Panc1 (cell line): ENCODE results near the gene NKX2-4. TPM values are rescaled to one million over a fixed set of nuclear protein-coding genes. Genes with fewer than 3 reads are reported as not detected.

Experiments
- ATAC-seq: fragments of 200-7000 bp; cut with Tn5 transposase; 2 replicates; pipeline ENCODE4 v1.9.1; 2020; ENCODE audit warnings: mild to moderate bottlenecking, moderate library complexity
- BruUV-seq: library from RNA; stranded (reverse); fragments of 400-500 nt; replicated peaks from 2 replicates; lab custom pipeline; 2021; lab: Mats Ljungman, UMichigan
- CTCF ChIA-PET: fragments of 300-600 bp; sonication (Branson Sonifier 250); formaldehyde crosslinking; loops from one replicate; lab custom pipeline; 2022; ENCODE audit warnings: antibody characterized with exemption; lab: Charles Lee
- POLR2A ChIA-PET: fragments of 300-600 bp; sonication (Branson Sonifier 250); formaldehyde crosslinking; loops from one replicate; lab custom pipeline; 2022; ENCODE audit warnings: antibody characterized with exemption; lab: Charles Lee
- DNase-seq: peaks from one replicate; pipeline ENCODE4 v3.0.0-alpha.2; 2010; ENCODE audit warnings: low read depth, low spot score
- H3K27ac ChIP-seq: 2 replicates; pipeline ENCODE4 v1.5.1; 2011; ENCODE audit warnings: mild to moderate bottlenecking, low read length, inconsistent platforms
- H3K27me3 ChIP-seq: fragments of 200-500 bp; sonication (Bioruptor generic); 2 replicates; pipeline ENCODE4 v1.6.0; 2014; ENCODE audit warnings: low read length, inconsistent platforms; ENCODE audit not compliant: control insufficient read depth, insufficient read depth
- H3K36me3 ChIP-seq: fragments of 200-500 bp; sonication (Bioruptor generic); 2 replicates; pipeline ENCODE4 v1.5.1; 2014; ENCODE audit warnings: inconsistent platforms, mild to moderate bottlenecking, low read length, moderate library complexity; ENCODE audit not compliant: control insufficient read depth, insufficient read depth
- H3K4me1 ChIP-seq: 2 replicates; pipeline ENCODE4 v1.5.1; 2011; ENCODE audit warnings: inconsistent platforms, mild to moderate bottlenecking, low read length, moderate library complexity; ENCODE audit not compliant: control insufficient read depth, insufficient read depth
- H3K4me3 ChIP-seq, 2 experiments: 2 replicates each; pipeline ENCODE4 v1.5.1; 2011 to 2012; ENCODE audit warnings: low read depth in 2 of 2, low read length in 2 of 2, mild to moderate bottlenecking in 2 of 2, inconsistent platforms in 1 of 2, moderate library complexity in 1 of 2
- H3K9me3 ChIP-seq: fragments of 200-500 bp; sonication (Bioruptor generic); 2 replicates; pipeline ENCODE4 v1.5.1; 2014; ENCODE audit warnings: low read depth, mild to moderate bottlenecking, inconsistent platforms, low read length, moderate library complexity; ENCODE audit not compliant: control insufficient read depth, insufficient read depth
- POLR2AphosphoS5 ChIP-seq: IDR thresholded peaks from 2 replicates; pipeline ENCODE4 v1.6.1; 2012; ENCODE audit warnings: mild to moderate bottlenecking, low read depth, low read length, moderate library complexity
- REST ChIP-seq, 2 experiments: IDR thresholded peaks; 2 replicates each; pipeline ENCODE4 v1.6.1; 2011 to 2012; ENCODE audit warnings: low read depth in 2 of 2, control low read depth in 1 of 2, low read length in 1 of 2, mild to moderate bottlenecking in 1 of 2, moderate library complexity in 1 of 2; ENCODE audit not compliant: insufficient read depth in 1 of 2
- SIN3A ChIP-seq: IDR thresholded peaks from 2 replicates; pipeline ENCODE4 v1.6.1; 2012; ENCODE audit warnings: low read depth, mild to moderate bottlenecking, low read length, moderate library complexity, borderline replicate concordance; ENCODE audit not compliant: insufficient read depth
- TCF7L2 ChIP-seq: IDR thresholded peaks from 2 replicates; pipeline ENCODE4 v1.6.1; 2011; ENCODE audit warnings: mild to moderate bottlenecking, low read depth, low read length, inconsistent platforms
- in situ Hi-C: cut with HindIII; loops from 2 replicates; pipeline ENCODE4 v1.10.0; 2016; ENCODE audit warnings: low sequenced_read_pairs, low pct_unique_long_range_greater_than_20kb
- intact Hi-C: fragments of 100-400 bp; cut with micrococcal nuclease; formaldehyde crosslinking; loops from one replicate; pipeline ENCODE4 v1.10.0; 2022; ENCODE audit not compliant: unreplicated experiment
- total RNA-seq: library from RNA; stranded (reverse); gene quantifications from one replicate; pipeline ENCODE4 v1.2.1, GENCODE V29; 2021; ENCODE audit not compliant: unreplicated experiment
- TF ChIP-seq, protein P1 (sequence below): fragments of 450-650 bp; IDR thresholded peaks from 2 replicates; pipeline ENCODE4 v1.5.1; 2017; ENCODE audit warnings: mild to moderate bottlenecking

Gene NKX2-4
- total RNA-seq, 1 experiment from 2014 or later, result not detected

DNA sequence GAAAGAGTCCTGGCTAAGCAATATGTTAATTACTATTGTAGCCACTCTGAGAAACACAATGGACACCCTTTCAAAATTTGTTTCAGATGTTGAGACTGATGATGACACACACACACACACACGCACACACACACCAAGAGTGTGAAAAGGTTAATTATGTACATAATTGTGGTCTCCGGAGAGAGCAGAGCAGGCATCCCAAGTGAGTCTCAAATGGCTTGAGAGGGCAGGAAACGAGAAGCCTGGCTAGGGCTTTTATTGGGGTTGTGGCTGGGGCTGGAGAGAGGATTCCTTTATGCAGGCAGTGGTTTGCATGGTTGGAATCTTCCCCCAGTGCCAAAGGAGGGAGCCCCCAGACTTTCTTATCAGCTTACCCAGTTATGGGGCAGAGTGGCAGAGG is 38.2 kb upstream of the NKX2-4 start:
- Histone ChIP-seq H3K4me1 (no peaks in the 10 kb centered on the region), H3K27ac (no peak overlapping the region)

DNA sequence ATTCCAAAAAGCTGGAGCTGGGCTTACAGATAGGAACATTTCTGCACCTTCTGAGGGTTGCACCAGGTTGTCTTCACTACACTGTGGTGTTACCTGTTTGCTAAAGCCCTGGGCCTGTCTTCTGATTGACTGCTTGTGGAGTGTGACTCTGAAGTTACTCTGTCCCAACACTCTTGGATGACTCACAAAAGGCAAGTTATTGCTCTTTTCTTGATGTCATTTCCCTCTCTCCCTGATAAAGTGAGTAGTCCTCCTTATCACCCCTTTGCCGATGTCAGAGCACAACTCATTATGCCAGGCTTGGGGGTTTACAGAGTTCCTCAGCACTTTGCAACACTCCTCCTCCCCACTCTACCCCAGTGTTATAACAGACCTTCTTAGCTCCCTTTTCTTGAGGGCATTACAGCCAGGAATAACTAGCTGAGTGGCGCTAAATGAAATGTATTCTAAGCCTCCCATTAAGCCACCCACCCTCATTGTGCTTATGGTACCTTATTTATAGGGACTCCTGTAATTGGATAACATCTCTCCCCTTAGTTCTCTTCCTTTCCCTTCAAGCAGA is 36.1 kb upstream of the NKX2-4 start:
- POLR2A ChIA-PET, result no interaction called here
- H3K4me3 ChIP-seq, result no peak overlapping the region
- no peak for DNase-seq
- no peaks in the 10 kb centered on the region for H3K4me1 ChIP-seq
- no peak for ATAC-seq
- H3K9me3 ChIP-seq, result no peaks in the 10 kb centered on the region
- in situ Hi-C loops (no loop called here), intact Hi-C loops (no loop called here)
- H3K36me3 ChIP-seq, result no peaks in the 10 kb centered on the region
- H3K27me3 ChIP-seq, result 0 out of 2 replicates have a peak, but pooled peaks cover 2% of the 10 kb centered on the region
- no peak overlapping the region for H3K27ac ChIP-seq
- BruUV-seq, result no TSS peak
- CTCF ChIA-PET, result no interaction called here
- TF ChIP-seq, protein P1, sequence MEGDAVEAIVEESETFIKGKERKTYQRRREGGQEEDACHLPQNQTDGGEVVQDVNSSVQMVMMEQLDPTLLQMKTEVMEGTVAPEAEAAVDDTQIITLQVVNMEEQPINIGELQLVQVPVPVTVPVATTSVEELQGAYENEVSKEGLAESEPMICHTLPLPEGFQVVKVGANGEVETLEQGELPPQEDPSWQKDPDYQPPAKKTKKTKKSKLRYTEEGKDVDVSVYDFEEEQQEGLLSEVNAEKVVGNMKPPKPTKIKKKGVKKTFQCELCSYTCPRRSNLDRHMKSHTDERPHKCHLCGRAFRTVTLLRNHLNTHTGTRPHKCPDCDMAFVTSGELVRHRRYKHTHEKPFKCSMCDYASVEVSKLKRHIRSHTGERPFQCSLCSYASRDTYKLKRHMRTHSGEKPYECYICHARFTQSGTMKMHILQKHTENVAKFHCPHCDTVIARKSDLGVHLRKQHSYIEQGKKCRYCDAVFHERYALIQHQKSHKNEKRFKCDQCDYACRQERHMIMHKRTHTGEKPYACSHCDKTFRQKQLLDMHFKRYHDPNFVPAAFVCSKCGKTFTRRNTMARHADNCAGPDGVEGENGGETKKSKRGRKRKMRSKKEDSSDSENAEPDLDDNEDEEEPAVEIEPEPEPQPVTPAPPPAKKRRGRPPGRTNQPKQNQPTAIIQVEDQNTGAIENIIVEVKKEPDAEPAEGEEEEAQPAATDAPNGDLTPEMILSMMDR, result no peak
- TF ChIP-seq POLR2AphosphoS5 (no peak), REST (IDR thresholded peaks at IDR 0.05; ENCODE audit: insufficient read depth in 1 of 2, low read depth in 2 of 2, low read length in 1 of 2) (no peak), SIN3A (no peak), TCF7L2 (no peak)

More for the DNA sequence above, 38.2 kb upstream of the NKX2-4 start:
- DNase-seq (no peak), ATAC-seq (no peak)
- TF ChIP-seq SIN3A (no peak), TCF7L2 (no peak), POLR2AphosphoS5 (no peak), REST (IDR thresholded peaks at IDR 0.05; ENCODE audit: insufficient read depth in 1 of 2, low read depth in 2 of 2, low read length in 1 of 2) (no peak)
- TF ChIP-seq, protein P1, result no peak
- H3K4me3 ChIP-seq, result no peak overlapping the region
- H3K36me3 ChIP-seq, result no peaks in the 10 kb centered on the region
- BruUV-seq, result no TSS peak
- 0 out of 2 replicates have a peak, but pooled peaks cover 2% of the 10 kb centered on the region for H3K27me3 ChIP-seq
- intact Hi-C loops, result no loop called here
- ChIA-PET CTCF (no interaction called here), POLR2A (no interaction called here)
- in situ Hi-C loops, result no loop called here
- no peaks in the 10 kb centered on the region for H3K9me3 ChIP-seq
